Astrocyte (in vitro differentiated cells and primary cell): ENCODE results near the gene ANKRD13C. TPM values are rescaled to one million over a fixed set of nuclear protein-coding genes. Genes with fewer than 3 reads are reported as not detected.

ENCODE experiments used
- DNase-seq: peaks from one replicate; pipeline ENCODE4 v3.0.0-alpha.2; 2010; ENCODE audit warnings: low read depth
- FAIRE-seq: peaks from 2 replicates; lab custom pipeline; 2011; peaks lifted over from hg19 to GRCh38; lab: Jason Lieb, UNC
- H2AFZ ChIP-seq: 2 replicates; pipeline ENCODE4 v1.6.0; 2012; ENCODE audit warnings: low read depth, low read length, inconsistent platforms
- H3K27ac ChIP-seq: 2 replicates; pipeline ENCODE4 v1.5.1; 2011; ENCODE audit warnings: low read depth, low read length, inconsistent platforms
- H3K27me3 ChIP-seq: 2 replicates; pipeline ENCODE4 v1.6.0; 2011; ENCODE audit warnings: low read length, inconsistent platforms; ENCODE audit not compliant: insufficient read depth
- H3K36me3 ChIP-seq: 2 replicates; pipeline ENCODE4 v1.5.1; 2011; ENCODE audit warnings: low read length, inconsistent platforms; ENCODE audit not compliant: insufficient read depth
- H3K4me1 ChIP-seq: 2 replicates; pipeline ENCODE4 v1.5.1; 2011; ENCODE audit warnings: low read length, inconsistent platforms; ENCODE audit not compliant: insufficient read depth
- H3K4me2 ChIP-seq: 2 replicates; pipeline ENCODE4 v1.6.0; 2012; ENCODE audit warnings: low read length, inconsistent platforms
- H3K4me3 ChIP-seq: 2 replicates; pipeline ENCODE4 v1.5.1; 2011; ENCODE audit warnings: low read depth, mild to moderate bottlenecking, low read length, inconsistent platforms; ENCODE audit not compliant: insufficient read depth
- H3K79me2 ChIP-seq: 2 replicates; pipeline ENCODE4 v1.6.0; 2012; ENCODE audit warnings: mild to moderate bottlenecking, low read length, inconsistent platforms; ENCODE audit not compliant: insufficient read depth
- H3K9ac ChIP-seq: 2 replicates; pipeline ENCODE4 v1.6.0; 2012; ENCODE audit warnings: mild to moderate bottlenecking, low read length, inconsistent platforms
- H3K9me3 ChIP-seq: 2 replicates; pipeline ENCODE4 v1.5.1; 2012; ENCODE audit warnings: low read depth, mild to moderate bottlenecking, low read length, inconsistent platforms; ENCODE audit not compliant: insufficient read depth
- H4K20me1 ChIP-seq: 2 replicates; pipeline ENCODE4 v1.6.0; 2012; ENCODE audit warnings: low read length, inconsistent platforms; ENCODE audit not compliant: insufficient read depth
- H3K27ac Mint-ChIP-seq: one replicate; pipeline ENCODE4 v1.8.0; 2021; ENCODE audit warnings: mild to moderate bottlenecking, mixed read lengths; ENCODE audit not compliant: unreplicated experiment
- H3K27me3 Mint-ChIP-seq: one replicate; pipeline ENCODE4 v1.8.0; 2021; ENCODE audit warnings: low read depth, mixed read lengths; ENCODE audit not compliant: unreplicated experiment
- H3K36me3 Mint-ChIP-seq: one replicate; pipeline ENCODE4 v1.8.0; 2021; ENCODE audit warnings: low read depth, mixed read lengths; ENCODE audit not compliant: unreplicated experiment
- H3K4me1 Mint-ChIP-seq: one replicate; pipeline ENCODE4 v1.8.0; 2021; ENCODE audit warnings: low read depth, mixed read lengths; ENCODE audit not compliant: unreplicated experiment
- H3K4me3 Mint-ChIP-seq: one replicate; pipeline ENCODE4 v1.8.0; 2021; ENCODE audit warnings: mild to moderate bottlenecking, moderate library complexity, mixed read lengths; ENCODE audit not compliant: unreplicated experiment
- H3K9me3 Mint-ChIP-seq: one replicate; pipeline ENCODE4 v1.8.0; 2021; ENCODE audit warnings: mild to moderate bottlenecking, mixed read lengths; ENCODE audit not compliant: unreplicated experiment
- EZH2 ChIP-seq: IDR thresholded peaks from 2 replicates; pipeline ENCODE4 v1.6.1; 2012; ENCODE audit warnings: mild to moderate bottlenecking, low read length, inconsistent platforms; ENCODE audit not compliant: insufficient read depth
- total RNA-seq: library from RNA; stranded (reverse); gene quantifications from 2 replicates; pipeline ENCODE4 v1.2.1, GENCODE V29; 2021
- TF ChIP-seq, protein P1 (sequence below): IDR thresholded peaks from 2 replicates; pipeline ENCODE4 v1.5.1; 2011; ENCODE audit warnings: low read depth, mild to moderate bottlenecking, inconsistent platforms, low read length, moderate library complexity; ENCODE audit not compliant: insufficient read depth

ANKRD13C gene
- total RNA-seq, 1 donor from 2014 or later = 22.0 TPM

- H3K36me3 Mint-ChIP-seq = peaks cover 2% of the 10 kb centered on the region
- no peak overlapping the region for H3K27ac ChIP-seq
- peaks cover 8% of the 10 kb centered on the region for H3K36me3 ChIP-seq
- no peak for TF ChIP-seq EZH2
- TF ChIP-seq, protein P1, sequence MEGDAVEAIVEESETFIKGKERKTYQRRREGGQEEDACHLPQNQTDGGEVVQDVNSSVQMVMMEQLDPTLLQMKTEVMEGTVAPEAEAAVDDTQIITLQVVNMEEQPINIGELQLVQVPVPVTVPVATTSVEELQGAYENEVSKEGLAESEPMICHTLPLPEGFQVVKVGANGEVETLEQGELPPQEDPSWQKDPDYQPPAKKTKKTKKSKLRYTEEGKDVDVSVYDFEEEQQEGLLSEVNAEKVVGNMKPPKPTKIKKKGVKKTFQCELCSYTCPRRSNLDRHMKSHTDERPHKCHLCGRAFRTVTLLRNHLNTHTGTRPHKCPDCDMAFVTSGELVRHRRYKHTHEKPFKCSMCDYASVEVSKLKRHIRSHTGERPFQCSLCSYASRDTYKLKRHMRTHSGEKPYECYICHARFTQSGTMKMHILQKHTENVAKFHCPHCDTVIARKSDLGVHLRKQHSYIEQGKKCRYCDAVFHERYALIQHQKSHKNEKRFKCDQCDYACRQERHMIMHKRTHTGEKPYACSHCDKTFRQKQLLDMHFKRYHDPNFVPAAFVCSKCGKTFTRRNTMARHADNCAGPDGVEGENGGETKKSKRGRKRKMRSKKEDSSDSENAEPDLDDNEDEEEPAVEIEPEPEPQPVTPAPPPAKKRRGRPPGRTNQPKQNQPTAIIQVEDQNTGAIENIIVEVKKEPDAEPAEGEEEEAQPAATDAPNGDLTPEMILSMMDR = no peak
- H3K9me3 ChIP-seq = no peaks in the 10 kb centered on the region
- DNase-seq (no peak), FAIRE-seq (no peak)
- H3K9me3 Mint-ChIP-seq = no peaks in the 10 kb centered on the region
- no peak overlapping the region for H3K9ac ChIP-seq
- H3K4me1 ChIP-seq = no peaks in the 10 kb centered on the region
- H3K4me1 Mint-ChIP-seq = peaks cover 7% of the 10 kb centered on the region
- no peak overlapping the region for H3K27ac Mint-ChIP-seq
- no peaks in the 10 kb centered on the region for H3K27me3 Mint-ChIP-seq
- H2AFZ ChIP-seq = no peak overlapping the region
- no peak overlapping the region for H3K4me3 ChIP-seq
- H3K4me3 Mint-ChIP-seq = no peak overlapping the region
- no peaks in the 10 kb centered on the region for H3K79me2 ChIP-seq
- H4K20me1 ChIP-seq = no peaks in the 10 kb centered on the region
- H3K4me2 ChIP-seq = no peak overlapping the region
- no peaks in the 10 kb centered on the region for H3K27me3 ChIP-seq
These were observed 88.6 kb downstream of the ANKRD13C start for GRCh38 chr1:70265946-70266345.

GRCh38 chr1:70264839-70265238 lies 89.7 kb downstream of the ANKRD13C start:
- DNase-seq (no peak), FAIRE-seq (no peak)
- Histone ChIP-seq H3K4me2 (no peak overlapping the region), H3K36me3 (peaks cover 8% of the 10 kb centered on the region), H3K4me3 (no peak overlapping the region), H4K20me1 (no peaks in the 10 kb centered on the region), H2AFZ (no peak overlapping the region), H3K4me1 (no peaks in the 10 kb centered on the region), H3K27me3 (no peaks in the 10 kb centered on the region), H3K9ac (no peak overlapping the region), H3K9me3 (no peaks in the 10 kb centered on the region), H3K79me2 (no peaks in the 10 kb centered on the region), H3K27ac (no peak overlapping the region)
- H3K27me3 Mint-ChIP-seq = no peaks in the 10 kb centered on the region
- H3K27ac Mint-ChIP-seq = no peak overlapping the region
- H3K4me3 Mint-ChIP-seq = no peak overlapping the region
- peaks cover 2% of the 10 kb centered on the region for H3K36me3 Mint-ChIP-seq
- H3K4me1 Mint-ChIP-seq = peaks cover 7% of the 10 kb centered on the region
- TF ChIP-seq EZH2 = no peak
- TF ChIP-seq, protein P1 = no peak
- H3K9me3 Mint-ChIP-seq = no peaks in the 10 kb centered on the region

- TF ChIP-seq EZH2 = no peak
- TF ChIP-seq, protein P1 = no peak
- Histone ChIP-seq H3K27me3 (no peaks in the 10 kb centered on the region), H3K79me2 (no peaks in the 10 kb centered on the region), H3K27ac (no peak overlapping the region), H4K20me1 (peaks cover 6% of the 10 kb centered on the region), H3K4me2 (no peak overlapping the region), H3K4me3 (no peak overlapping the region), H3K9ac (no peak overlapping the region), H3K9me3 (no peaks in the 10 kb centered on the region), H3K36me3 (peaks cover 5% of the 10 kb centered on the region), H3K4me1 (no peaks in the 10 kb centered on the region), H2AFZ (no peak overlapping the region)
- Mint-ChIP-seq H3K4me1 (no peaks in the 10 kb centered on the region), H3K4me3 (no peak overlapping the region), H3K9me3 (no peaks in the 10 kb centered on the region), H3K27me3 (no peaks in the 10 kb centered on the region), H3K27ac (no peak overlapping the region), H3K36me3 (no peaks in the 10 kb centered on the region)
- DNase-seq (no peak), FAIRE-seq (no peak)
These were observed 97.9 kb downstream of the ANKRD13C start for GRCh38 chr1:70256664-70257063.
